ENCODE data around the gene SLC25A34. TPM values are rescaled to one million over a fixed set of nuclear protein-coding genes. Genes with fewer than 3 reads are reported as not detected.

The SLC25A34 gene
- total RNA-seq, 1 donor from 2014 or later: 0.73 TPM

DNA sequence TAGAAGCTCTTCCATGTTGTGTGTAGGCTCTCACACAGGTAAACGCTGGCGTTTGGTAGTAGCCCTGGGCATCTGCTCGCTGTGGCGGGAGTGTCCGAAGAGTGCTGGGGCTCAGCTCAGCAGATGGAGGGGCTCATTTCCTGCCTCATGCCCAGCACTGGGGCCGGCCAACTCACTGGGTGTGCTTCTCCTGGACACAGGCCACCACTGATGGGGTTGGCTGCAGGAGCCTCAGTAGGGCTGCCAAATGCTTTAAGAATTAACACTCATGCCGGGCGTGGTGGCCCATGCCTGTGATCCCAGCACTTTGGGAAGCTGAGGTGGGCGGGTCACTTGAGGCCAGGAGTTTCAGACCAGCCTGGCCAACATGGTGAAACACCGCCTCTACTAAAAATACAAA lies 50.5 kb downstream of the SLC25A34 start:
- Histone ChIP-seq H3K4me3 (ENCODE audit: insufficient read depth, low read depth, low read length) (no peak overlapping the region), H3K9me3 (ENCODE audit: insufficient read depth, low read depth, low read length) (no peaks in the 10 kb centered on the region), H2AFZ (ENCODE audit: low read depth, low read length) (no peak overlapping the region), H3K9ac (ENCODE audit: low read length) (no peak overlapping the region), H3K36me3 (ENCODE audit: insufficient read depth, low read length) (peaks cover 19% of the 10 kb centered on the region), H3K79me2 (ENCODE audit: insufficient read depth, low read length) (no peaks in the 10 kb centered on the region), H3K4me1 (ENCODE audit: insufficient read depth, low read length) (peaks cover 20% of the 10 kb centered on the region), H3K4me2 (ENCODE audit: low read length) (peak overlapping the region; percentile 8), H4K20me1 (ENCODE audit: insufficient read depth, low read length) (peaks cover 28% of the 10 kb centered on the region), H3K27ac (ENCODE audit: low read depth, low read length) (no peak overlapping the region), H3K27me3 (ENCODE audit: insufficient read depth, low read length) (no peaks in the 10 kb centered on the region)
- no peak for TF ChIP-seq CTCF (IDR thresholded peaks at IDR 0.05; ENCODE audit: insufficient read depth, low read depth, low read length)
- no peak for TF ChIP-seq EZH2 (IDR thresholded peaks at IDR 0.05; ENCODE audit: insufficient read depth, low read length)
- FAIRE-seq (no peak), DNase-seq (ENCODE audit: low read depth) (peak; percentile 64)
- H3K27me3 Mint-ChIP-seq (ENCODE audit: low read depth, unreplicated experiment): peaks cover 3% of the 10 kb centered on the region
- peak overlapping the region; percentile 14 for H3K27ac Mint-ChIP-seq (ENCODE audit: unreplicated experiment)
- H3K36me3 Mint-ChIP-seq (ENCODE audit: low read depth, unreplicated experiment): peaks cover 2% of the 10 kb centered on the region
- no peak overlapping the region for H3K4me3 Mint-ChIP-seq (ENCODE audit: unreplicated experiment)
- peaks cover 7% of the 10 kb centered on the region for H3K4me1 Mint-ChIP-seq (ENCODE audit: low read depth, unreplicated experiment)
- no peaks in the 10 kb centered on the region for H3K9me3 Mint-ChIP-seq (ENCODE audit: unreplicated experiment)

- no peak overlapping the region for H3K4me3 ChIP-seq (ENCODE audit: insufficient read depth, low read depth, low read length)
- peaks cover 23% of the 10 kb centered on the region for H3K4me1 ChIP-seq (ENCODE audit: insufficient read depth, low read length)
- H3K27me3 ChIP-seq (ENCODE audit: insufficient read depth, low read length): no peaks in the 10 kb centered on the region
- H3K79me2 ChIP-seq (ENCODE audit: insufficient read depth, low read length): no peaks in the 10 kb centered on the region
- TF ChIP-seq CTCF (IDR thresholded peaks at IDR 0.05; ENCODE audit: insufficient read depth, low read depth, low read length) (no peak), EZH2 (IDR thresholded peaks at IDR 0.05; ENCODE audit: insufficient read depth, low read length) (no peak)
- no peak overlapping the region for H2AFZ ChIP-seq (ENCODE audit: low read depth, low read length)
- no peak overlapping the region for H3K4me3 Mint-ChIP-seq (ENCODE audit: unreplicated experiment)
- no peaks in the 10 kb centered on the region for H3K9me3 Mint-ChIP-seq (ENCODE audit: unreplicated experiment)
- DNase-seq (ENCODE audit: low read depth) (peak; percentile 73), FAIRE-seq (no peak)
- H3K36me3 ChIP-seq (ENCODE audit: insufficient read depth, low read length): peaks cover 10% of the 10 kb centered on the region
- H3K36me3 Mint-ChIP-seq (ENCODE audit: low read depth, unreplicated experiment): no peaks in the 10 kb centered on the region
- peak overlapping the region; percentile 16 for H3K4me2 ChIP-seq (ENCODE audit: low read length)
- peaks cover 15% of the 10 kb centered on the region for H3K4me1 Mint-ChIP-seq (ENCODE audit: low read depth, unreplicated experiment)
- peaks cover 15% of the 10 kb centered on the region for H4K20me1 ChIP-seq (ENCODE audit: insufficient read depth, low read length)
- no peak overlapping the region for H3K9ac ChIP-seq (ENCODE audit: low read length)
- H3K27me3 Mint-ChIP-seq (ENCODE audit: low read depth, unreplicated experiment): peaks cover 3% of the 10 kb centered on the region
- H3K27ac Mint-ChIP-seq (ENCODE audit: unreplicated experiment): peak overlapping the region; percentile 59
- H3K9me3 ChIP-seq (ENCODE audit: insufficient read depth, low read depth, low read length): no peaks in the 10 kb centered on the region
- peak overlapping the region; percentile 55 for H3K27ac ChIP-seq (ENCODE audit: low read depth, low read length)
Observed at GRCh38 chr1:15788624-15789301, 52.7 kb downstream of the SLC25A34 start.

Other genes with a start within 250 kb of the SLC25A34 start
- 7.3 and 8.5 TPM in 2 replicates for gene CASP9, start 212.0 kb upstream of the SLC25A34 start, total RNA-seq
- gene DNAJC16, start 209.4 kb upstream of the SLC25A34 start, total RNA-seq: 19.6 and 20.7 TPM in 2 replicates
- 0.41 and 0.53 TPM in 2 replicates for gene AGMAT, start 151.2 kb upstream of the SLC25A34 start, total RNA-seq
- gene DDI2, start 118.8 kb upstream of the SLC25A34 start, total RNA-seq: 24.1 and 26.1 TPM in 2 replicates
- 46.4 and 48.3 TPM in 2 replicates for gene PLEKHM2, start 51.9 kb upstream of the SLC25A34 start, total RNA-seq
- gene TMEM82, start 6.2 kb downstream of the SLC25A34 start, total RNA-seq: not detected in 2 replicates
- 170 and 179 TPM in 2 replicates for gene FBLIM1, start 22.5 kb downstream of the SLC25A34 start, total RNA-seq
- 1.3 and 1.7 TPM in 2 replicates for gene UQCRHL, start 71.4 kb downstream of the SLC25A34 start, total RNA-seq
- gene SPEN, start 111.4 kb downstream of the SLC25A34 start, total RNA-seq: 33.2 and 35.0 TPM in 2 replicates
- 28.1 and 28.8 TPM in 2 replicates for gene ZBTB17, start 239.8 kb downstream of the SLC25A34 start, total RNA-seq

Data from astrocyte (in vitro differentiated cells and primary cell).